GM23248 (cell line): ENCODE results near the gene C20orf141.

Experiments
- EZH2 ChIP-seq: fragments of 200-600 bp; sonication (generic); IDR thresholded peaks from 2 replicates; pipeline ENCODE4 v1.6.1; 2018; ENCODE audit warnings: antibody characterized with exemption, mild to moderate bottlenecking; ENCODE audit not compliant: insufficient read depth, poor library complexity, severe bottlenecking
- EZH2phosphoT487 ChIP-seq: fragments of 200-600 bp; sonication (generic); IDR thresholded peaks from 2 replicates; pipeline ENCODE4 v1.6.1; 2018; ENCODE audit warnings: antibody characterized with exemption, moderate library complexity, mild to moderate bottlenecking, low read depth; ENCODE audit not compliant: insufficient read depth

GRCh38 chr20:2838847-2839671 is 24.3 kb downstream of the C20orf141 start:
- no peak for TF ChIP-seq EZH2
- no peak for TF ChIP-seq EZH2phosphoT487
